NCI-H1092 treated with DMSO at 0.1 percent for 48 hours (cell line): ENCODE data around the gene STARD8.

ENCODE experiments used
- DNase-seq: peaks from one replicate; lab custom pipeline; 2025; lab: John Stamatoyannopoulos, UW

Gene STARD8

GRCh38 chrX:68691921-68692320, 44.5 kb downstream of the STARD8 start:
- no peak for DNase-seq

- DNase-seq: no peak
Observed at GRCh38 chrX:68692651-68693050, 45.2 kb downstream of the STARD8 start.

- DNase-seq: peak; percentile 69
Observed at GRCh38 chrX:68693481-68694434, 46.3 kb downstream of the STARD8 start.

- DNase-seq: no peak
Observed at GRCh38 chrX:68694435-68695205, 47.2 kb downstream of the STARD8 start.

GRCh38 chrX:68695206-68695845, 47.9 kb downstream of the STARD8 start:
- no peak for DNase-seq

- no peak for DNase-seq
Observed at GRCh38 chrX:68696267-68696990, 49.0 kb downstream of the STARD8 start.

GRCh38 chrX:68697036-68697435, 49.6 kb downstream of the STARD8 start:
- no peak for DNase-seq

GRCh38 chrX:68697465-68698125, 50.1 kb downstream of the STARD8 start:
- DNase-seq: no peak

- no peak for DNase-seq
Observed at GRCh38 chrX:68698942-68699341, 51.5 kb downstream of the STARD8 start.

- DNase-seq: no peak
Observed at GRCh38 chrX:68699960-68700746, 52.7 kb downstream of the STARD8 start.

- DNase-seq: no peak
Observed at GRCh38 chrX:68703369-68703768, 55.9 kb downstream of the STARD8 start.

GRCh38 chrX:68703846-68704245, 56.4 kb downstream of the STARD8 start:
- no peak for DNase-seq

- DNase-seq: no peak
Observed at GRCh38 chrX:68705986-68706385, 58.5 kb downstream of the STARD8 start.

GRCh38 chrX:68708503-68709290, 61.2 kb downstream of the STARD8 start:
- DNase-seq: no peak

- DNase-seq: peak; percentile 3
Observed at GRCh38 chrX:68710870-68711576, 63.6 kb downstream of the STARD8 start.

- DNase-seq: no peak
Observed at GRCh38 chrX:68711845-68712244, 64.4 kb downstream of the STARD8 start.

GRCh38 chrX:68714856-68715255, 67.4 kb downstream of the STARD8 start:
- no peak for DNase-seq

- no peak for DNase-seq
Observed at GRCh38 chrX:68717196-68717595, 69.7 kb downstream of the STARD8 start.
